HG03159 (cell line): ENCODE measurements around the gene RNU11.
"Not testable (repeated sequence)": the region's sequence is repeated elsewhere in the genome, so short reads cannot be mapped to it uniquely, and the experiment has no call there.

Experiments
- ATAC-seq: cut with Tn5 transposase; IDR thresholded peaks from one replicate; pipeline ENCODE4 v1.9.1; 2021; ENCODE audit warnings: mild to moderate bottlenecking, moderate library complexity; ENCODE audit not compliant: unreplicated experiment

Gene RNU11

GRCh38 chr1:28656335-28656734, 7.9 kb downstream of the RNU11 start:
- no peak for ATAC-seq

- ATAC-seq = no peak
Measured at GRCh38 chr1:28663871-28664470, 15.6 kb downstream of the RNU11 start.

GRCh38 chr1:28666806-28667205, 18.4 kb downstream of the RNU11 start:
- ATAC-seq = no peak

GRCh38 chr1:28668191-28668955, 20.0 kb downstream of the RNU11 start, which contains the start of gene GMEB1:
Gene GMEB1 (plus strand): TSS chr1:28668784. CDS start chr1:28683613, 14,829 bp downstream.
- peak; percentile 65 for ATAC-seq

- ATAC-seq = peak; percentile 54
Measured at GRCh38 chr1:28668956-28669723, 20.7 kb downstream of the RNU11 start.

GRCh38 chr1:28671254-28671780, 22.9 kb downstream of the RNU11 start:
- ATAC-seq = no peak

GRCh38 chr1:28672971-28673370, 24.6 kb downstream of the RNU11 start:
- not testable (repeated sequence) for ATAC-seq

GRCh38 chr1:28675924-28676257, 27.5 kb downstream of the RNU11 start:
- ATAC-seq = no peak

GRCh38 chr1:28680151-28680550, 31.8 kb downstream of the RNU11 start:
- no peak for ATAC-seq

- no peak for ATAC-seq
Measured at GRCh38 chr1:28682840-28683239, 34.4 kb downstream of the RNU11 start.

GRCh38 chr1:28684937-28685336, 36.5 kb downstream of the RNU11 start:
- no peak for ATAC-seq

GRCh38 chr1:28691627-28692026, 43.2 kb downstream of the RNU11 start:
- ATAC-seq = not testable (repeated sequence)
